Activated T-cell treated with anti-CD3 and anti-CD28 coated beads, Interleukin-2, amount 50 U/mL, for 48 hours (primary cell): ENCODE results near the gene DIAPH3.

Experiments
- DNase-seq, 2 experiments: peaks; one replicate each; pipeline ENCODE4 v3.0.0-alpha.2; 2020

The DIAPH3 gene

GRCh38 chr13:60150538-60150937, 13.2 kb downstream of the DIAPH3 start:
- no peak for DNase-seq

DNA sequence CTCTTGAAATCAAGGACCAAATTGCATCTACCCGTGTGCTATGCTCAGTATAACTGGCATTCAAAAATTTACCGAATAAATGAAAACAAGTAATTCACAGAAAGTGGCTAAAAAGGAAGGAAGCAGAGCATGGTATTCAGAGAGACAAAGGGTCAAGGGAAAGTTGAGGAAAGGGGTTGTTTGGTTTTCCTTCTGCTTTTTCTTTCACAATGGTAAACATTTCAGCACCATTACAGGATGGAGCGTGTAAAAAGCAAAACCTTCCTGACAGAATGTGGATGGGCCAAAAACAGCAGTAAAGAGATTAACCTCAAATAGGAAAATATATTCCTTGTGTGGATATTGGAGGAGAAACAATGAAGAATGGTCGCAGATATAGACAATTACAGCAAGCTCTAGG, 14.8 kb downstream of the DIAPH3 start:
- no peak for DNase-seq

GRCh38 chr13:60147361-60147760, 16.4 kb downstream of the DIAPH3 start:
- DNase-seq = no peak

DNA sequence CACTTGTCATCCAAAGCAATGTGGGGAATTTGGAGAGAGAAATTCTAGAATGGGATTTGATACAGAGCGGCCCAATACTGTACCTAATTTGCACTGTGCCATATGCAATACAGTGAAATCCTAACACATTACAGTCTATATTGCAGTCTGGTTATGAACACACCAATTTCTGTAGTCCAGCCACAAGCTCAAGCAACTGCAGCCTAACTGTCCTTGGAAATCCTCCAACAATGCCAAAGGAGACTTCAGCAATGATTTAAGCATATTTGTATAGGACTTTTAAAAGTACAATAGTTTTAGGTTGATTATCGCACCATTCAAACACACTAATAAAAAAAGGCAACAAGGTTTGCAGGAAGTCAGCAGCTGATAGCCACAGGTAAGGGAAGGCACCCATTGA, 17.3 kb downstream of the DIAPH3 start:
- DNase-seq = no peak

- DNase-seq = no peak
These were observed 20.0 kb downstream of the DIAPH3 start for GRCh38 chr13:60143775-60144174.

- no peak for DNase-seq
These were observed 24.5 kb downstream of the DIAPH3 start for GRCh38 chr13:60139272-60139671.

DNA sequence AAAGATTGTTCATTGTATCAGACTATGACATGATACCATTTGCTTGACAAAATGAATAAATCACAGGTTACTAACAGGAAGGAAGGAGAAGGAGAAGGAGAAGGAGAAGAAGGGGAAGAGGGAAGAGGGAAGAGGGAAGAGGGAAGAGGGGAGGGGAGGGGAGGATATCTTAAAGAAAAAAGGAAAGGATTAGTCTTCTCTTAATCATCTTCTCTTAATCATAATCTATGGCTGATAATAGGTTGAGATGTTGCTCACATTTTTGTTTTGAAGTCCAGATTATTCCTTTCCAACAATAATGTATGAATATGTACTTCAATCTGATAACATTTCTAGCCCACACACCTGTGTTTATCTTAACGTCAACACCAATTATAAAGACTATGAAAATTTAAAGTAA, 25.1 kb downstream of the DIAPH3 start:
- DNase-seq = no peak

- no peak for DNase-seq
These were observed 25.7 kb downstream of the DIAPH3 start for GRCh38 chr13:60137911-60138560.

DNA sequence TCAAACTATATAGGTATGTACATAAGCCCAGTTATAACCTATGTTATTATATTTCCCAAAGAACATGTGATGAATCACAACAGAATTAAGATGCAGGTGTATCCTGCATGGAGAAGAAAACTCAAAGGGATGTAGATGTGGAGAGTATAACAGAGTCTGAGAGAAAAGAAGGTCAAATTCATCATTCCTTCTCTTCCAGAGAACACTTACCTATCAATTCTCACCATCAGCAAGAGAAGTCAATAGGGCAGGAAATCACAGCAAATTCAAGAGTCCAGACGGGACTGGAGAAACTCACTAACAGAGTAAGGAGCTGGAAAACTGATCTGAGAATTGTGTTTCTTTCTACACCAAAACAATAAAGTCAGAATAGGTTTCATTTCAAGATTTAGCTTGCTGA, 28.4 kb downstream of the DIAPH3 start:
- DNase-seq = no peak

DNA sequence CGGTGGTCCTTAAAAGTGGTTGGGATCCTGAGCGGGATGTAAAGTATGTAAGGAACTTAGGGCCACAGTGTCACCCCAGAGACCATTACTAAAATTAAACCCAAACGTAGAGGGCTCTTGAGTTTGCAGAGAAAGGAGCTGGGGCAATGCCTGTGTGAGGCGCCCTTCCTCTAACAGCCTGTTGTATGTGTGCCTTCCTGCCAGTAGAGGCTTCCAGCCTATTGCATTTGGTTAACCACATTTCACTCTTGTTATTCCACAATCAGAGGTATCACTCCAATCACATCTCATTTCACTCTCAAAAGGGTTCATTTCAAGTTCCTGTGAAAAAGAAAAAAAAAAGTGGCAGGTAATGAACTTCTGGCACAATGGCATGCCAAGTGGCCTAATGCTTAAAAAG, 29.4 kb downstream of the DIAPH3 start:
- no peak for DNase-seq

DNA sequence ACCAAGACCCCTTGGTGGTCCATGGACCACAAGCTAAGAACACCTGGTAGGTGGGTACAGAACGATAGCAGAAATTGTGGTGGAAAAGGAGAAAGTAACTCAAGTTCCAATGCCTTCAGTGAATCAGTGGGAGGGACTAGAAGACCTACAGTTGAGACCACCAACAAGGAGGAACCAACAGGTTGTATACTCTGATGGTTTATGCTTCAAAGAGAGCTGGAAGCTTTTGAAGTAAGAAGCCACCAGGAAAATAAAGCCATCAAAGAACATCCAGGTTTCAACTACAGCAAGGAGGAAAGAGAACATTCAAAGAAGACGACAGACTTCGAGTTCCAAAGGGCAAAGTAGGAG, 42.4 kb downstream of the DIAPH3 start:
- no peak for DNase-seq

- no peak for DNase-seq
These were observed 43.0 kb downstream of the DIAPH3 start for GRCh38 chr13:60120617-60121336.

DNA sequence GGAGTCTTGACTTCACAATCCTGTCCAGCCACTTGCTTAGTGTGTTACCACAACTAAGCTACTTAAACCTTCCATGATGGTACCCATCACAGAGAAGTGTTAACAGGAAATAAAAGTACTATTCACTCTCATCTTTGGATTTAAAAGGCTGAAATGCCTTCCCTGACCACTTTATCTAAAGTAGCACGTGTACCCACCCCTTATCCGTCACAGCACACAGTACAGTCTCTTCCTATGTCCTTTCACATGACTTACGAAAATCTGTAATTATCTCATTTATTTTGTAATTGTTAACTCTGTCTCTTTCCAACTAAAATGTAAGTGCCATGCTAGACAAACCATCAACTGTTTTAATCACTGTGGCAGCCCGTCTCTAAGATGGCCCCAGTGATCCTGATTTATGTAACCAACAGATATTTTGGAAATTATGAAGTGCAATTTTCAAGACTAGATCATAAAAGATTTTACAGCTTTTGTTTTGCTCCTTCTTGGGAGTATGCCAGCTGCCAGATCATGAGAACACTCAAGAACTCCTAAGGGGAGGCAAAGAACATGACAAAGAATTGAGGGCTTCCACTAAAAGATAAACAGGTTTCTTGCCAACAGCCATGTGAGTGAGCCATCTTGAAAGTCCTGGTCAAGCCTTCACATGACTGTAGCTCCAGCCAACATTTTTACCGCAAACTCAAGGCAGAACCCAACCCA, 44.9 kb downstream of the DIAPH3 start:
- DNase-seq = no peak

DNA sequence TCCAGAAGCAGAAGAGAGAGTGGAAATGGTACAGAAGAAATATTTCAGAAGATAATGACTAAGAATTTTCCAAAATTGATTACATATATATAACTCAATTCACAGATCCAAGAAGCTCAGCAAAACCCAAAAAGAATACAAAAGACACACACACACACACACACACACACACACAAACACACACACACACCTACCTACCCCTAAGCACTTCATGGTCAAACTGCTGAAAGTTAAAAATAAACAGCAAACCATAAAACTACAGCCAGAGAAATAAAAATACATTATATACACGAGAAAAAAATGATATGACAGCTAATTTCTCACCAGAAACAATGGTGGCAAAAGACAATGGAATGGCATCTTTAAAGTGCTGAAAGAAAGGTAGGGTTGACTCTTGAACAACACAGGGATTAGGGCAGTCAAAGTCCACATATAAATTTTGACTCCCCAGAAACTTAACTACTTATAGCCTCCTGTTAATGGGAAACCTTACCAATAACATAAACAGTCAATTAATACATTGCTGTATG, 49.2 kb downstream of the DIAPH3 start:
- no peak for DNase-seq

DNA sequence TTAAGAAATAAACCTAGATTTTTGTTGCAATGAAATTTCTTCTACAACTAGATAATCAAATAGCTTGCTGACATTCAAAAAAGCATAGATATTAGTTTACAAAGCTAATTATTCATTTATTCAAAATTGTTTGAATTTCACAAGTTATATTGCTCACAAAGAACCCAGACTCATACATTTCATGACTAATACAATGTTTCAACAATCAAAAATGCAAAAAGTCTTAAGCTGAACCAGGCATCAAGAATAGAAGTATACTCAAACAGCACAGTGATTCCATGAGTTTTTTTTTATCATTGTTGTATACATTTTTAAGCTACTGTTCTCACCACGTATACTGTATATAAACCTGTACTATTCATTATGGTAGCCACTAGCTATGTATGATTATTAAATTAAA, 51.0 kb downstream of the DIAPH3 start:
- no peak for DNase-seq

GRCh38 chr13:60111691-60112090, 52.0 kb downstream of the DIAPH3 start:
- no peak for DNase-seq

DNA sequence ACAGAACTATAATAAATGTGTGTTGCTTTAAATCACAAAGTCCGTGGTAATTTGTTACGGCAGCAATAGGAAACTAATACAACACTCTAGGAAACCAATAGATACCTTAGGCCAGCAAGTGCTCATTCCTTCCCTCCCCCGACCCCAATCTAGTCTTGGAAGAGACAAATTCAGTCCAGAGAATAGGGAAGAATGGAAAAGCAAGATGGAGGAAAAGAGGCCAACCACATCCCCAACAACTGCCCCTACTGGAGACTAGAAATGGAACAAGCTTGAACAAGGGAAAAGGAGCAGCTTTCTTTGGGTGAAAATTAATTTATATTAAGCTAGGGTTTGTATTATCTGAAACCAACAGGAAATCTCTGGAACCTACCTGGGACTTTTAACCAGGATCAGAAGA, 54.4 kb downstream of the DIAPH3 start:
- no peak for DNase-seq

DNA sequence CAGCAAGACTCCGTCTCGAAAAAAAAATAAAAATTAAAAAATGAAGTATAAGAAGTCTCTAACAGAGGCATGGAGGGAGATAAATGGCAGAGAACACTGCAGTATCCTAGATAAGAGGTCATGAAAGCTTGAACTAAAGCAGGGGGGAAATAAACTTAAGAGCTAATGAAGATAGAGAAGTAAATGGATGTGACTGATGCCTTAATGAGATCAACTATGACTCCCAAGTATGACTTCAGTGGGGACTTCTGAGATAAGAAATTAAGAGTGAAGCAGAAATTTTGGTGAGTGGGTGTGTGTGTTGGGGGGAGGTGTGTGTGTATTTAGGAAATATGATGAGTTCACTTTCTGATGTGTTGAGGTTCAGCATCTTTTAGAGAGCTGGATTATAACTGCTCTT, 55.1 kb downstream of the DIAPH3 start:
- no peak for DNase-seq

GRCh38 chr13:60099631-60100420, 63.9 kb downstream of the DIAPH3 start:
- DNase-seq = no peak

- no peak for DNase-seq
These were observed 68.4 kb downstream of the DIAPH3 start for GRCh38 chr13:60095300-60095699.

DNA sequence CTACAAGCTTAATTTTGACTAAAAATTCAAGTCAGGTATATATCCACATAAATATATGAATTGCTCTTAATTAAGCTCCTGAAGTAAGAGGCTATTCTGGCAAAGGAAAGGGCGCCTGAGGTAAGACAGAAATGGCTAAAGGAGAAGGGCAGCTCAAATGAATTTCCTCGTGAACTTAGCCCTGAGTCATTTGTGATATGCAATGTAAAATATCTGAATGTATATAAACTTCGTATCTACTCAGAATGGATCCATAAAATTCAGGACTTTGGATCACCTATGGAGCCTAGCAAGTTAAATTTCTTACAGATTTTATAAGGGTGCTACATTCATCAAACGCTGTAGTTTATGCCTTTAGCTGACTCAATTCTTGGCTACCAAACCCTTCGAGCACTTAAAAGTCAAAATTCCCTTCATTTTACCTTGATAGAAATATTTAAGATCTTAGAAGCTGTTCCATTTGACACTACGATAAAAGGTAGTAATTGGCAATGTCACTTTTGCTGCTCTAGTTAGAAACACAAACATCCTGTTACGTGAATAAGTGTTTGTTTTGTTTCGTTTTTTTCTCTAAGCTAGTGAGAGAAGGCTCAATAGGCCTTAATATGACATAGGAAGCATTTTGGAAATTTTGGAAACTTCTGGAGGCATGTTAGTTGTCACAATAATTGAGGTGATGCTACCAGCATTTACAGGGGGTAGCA, 69.2 kb downstream of the DIAPH3 start:
- no peak for DNase-seq

DNA sequence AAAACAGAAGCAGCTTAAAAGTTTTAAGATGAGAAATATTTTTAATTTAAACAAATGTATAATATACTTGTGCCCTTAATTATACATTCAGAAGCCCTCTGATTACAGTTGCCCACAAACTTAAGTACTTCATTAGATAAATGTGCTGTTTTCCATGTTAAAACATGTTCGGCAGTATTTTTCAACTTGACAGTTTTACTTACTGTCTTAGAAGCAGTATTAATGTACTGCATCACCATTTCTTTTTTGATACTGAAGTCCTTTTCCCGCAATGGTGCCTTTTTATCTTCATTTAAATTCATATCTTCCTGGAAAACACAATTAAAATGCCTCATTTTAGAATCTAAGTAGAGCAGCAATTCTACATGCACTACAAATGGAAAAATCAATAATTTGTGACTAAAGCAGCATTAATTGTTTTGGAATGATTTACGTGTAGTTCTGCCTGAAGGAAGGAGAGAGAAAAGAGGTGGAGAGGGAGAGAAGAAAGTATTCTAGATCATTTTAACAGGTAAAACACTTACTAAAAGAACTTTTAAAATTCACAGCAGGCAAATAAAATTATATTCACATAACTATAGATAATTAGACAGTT, 70.2 kb downstream of the DIAPH3 start:
- no peak for DNase-seq
